ENCODE data around the gene CAMTA1.
A peak's percentile ranks its signal among the peaks of the same experiment; 100 is the strongest.

CAMTA1 gene

GRCh38 chr1:7781923-7782495, 996.8 kb downstream of the CAMTA1 start:
- no peak for DNase-seq (ENCODE audit: low read depth)

GRCh38 chr1:7783178-7783711, 998.0 kb downstream of the CAMTA1 start:
- DNase-seq (ENCODE audit: low read depth) = peak; percentile 30
- no peak for TF ChIP-seq CTCF (conservative IDR thresholded peaks at IDR 0.05; ENCODE audit: low read depth, low read length)
- H3K4me3 ChIP-seq (ENCODE audit: low read depth, low read length) = peak overlapping the region; percentile 60

More at GRCh38 chr1:7781923-7782495, 996.8 kb downstream of the CAMTA1 start:
- no peak for TF ChIP-seq CTCF (conservative IDR thresholded peaks at IDR 0.05; ENCODE audit: low read depth, low read length)
- no peak overlapping the region for H3K4me3 ChIP-seq (ENCODE audit: low read depth, low read length)

- TF ChIP-seq CTCF (conservative IDR thresholded peaks at IDR 0.05; ENCODE audit: low read depth, low read length) = no peak
- DNase-seq (ENCODE audit: low read depth) = peak; percentile 98
- peak within 1 kb of the TSS; percentile 60 for H3K4me3 ChIP-seq (ENCODE audit: low read depth, low read length)
Measured at GRCh38 chr1:7783826-7784491, 998.7 kb downstream of the CAMTA1 start, which contains the start of gene PER3. PER3 (plus strand) TSS chr1:7784291; CDS start chr1:7784878, 587 bp downstream.

GRCh38 chr1:7784492-7785071, 999.3 kb downstream of the CAMTA1 start:
- no peak for DNase-seq (ENCODE audit: low read depth)
- H3K4me3 ChIP-seq (ENCODE audit: low read depth, low read length) = peak overlapping the region; percentile 50
- no peak for TF ChIP-seq CTCF (conservative IDR thresholded peaks at IDR 0.05; ENCODE audit: low read depth, low read length)

GRCh38 chr1:7785108-7785507, 999.9 kb downstream of the CAMTA1 start:
- TF ChIP-seq CTCF (conservative IDR thresholded peaks at IDR 0.05; ENCODE audit: low read depth, low read length) = no peak
- H3K4me3 ChIP-seq (ENCODE audit: low read depth, low read length) = no peak overlapping the region

GRCh38 chr1:7786795-7787194, 1001.5 kb downstream of the CAMTA1 start:
- H3K4me3 ChIP-seq (ENCODE audit: low read depth, low read length) = no peak overlapping the region
- TF ChIP-seq CTCF (conservative IDR thresholded peaks at IDR 0.05; ENCODE audit: low read depth, low read length) = no peak
- no peak for DNase-seq (ENCODE audit: low read depth)

More at GRCh38 chr1:7785108-7785507, 999.9 kb downstream of the CAMTA1 start:
- DNase-seq (ENCODE audit: low read depth) = no peak

Measured in choroid plexus epithelial cell (primary cell).